CD4-positive, alpha-beta T cell (primary cell): ENCODE results near the gene GABRR2. TPM values are rescaled to one million over a fixed set of nuclear protein-coding genes. Genes with fewer than 3 reads are reported as not detected.

Experiments
- ATAC-seq: fragments of 200-7000 bp; cut with Tn5 transposase; one replicate; pipeline ENCODE4 v1.10.0; 2022; ENCODE audit warnings: mild to moderate bottlenecking; ENCODE audit not compliant: poor library complexity
- CTCF ChIA-PET: fragments of 350-600 bp; sonication (Branson Sonifier 250); formaldehyde crosslinking; loops from one replicate; lab custom pipeline; 2021; ENCODE audit warnings: antibody characterized with exemption, inconsistent platforms; lab: Charles Lee
- POLR2A ChIA-PET: fragments of 350-600 bp; sonication (Branson Sonifier 250); formaldehyde crosslinking; loops from one replicate; lab custom pipeline; 2021; ENCODE audit warnings: antibody characterized with exemption, inconsistent platforms; lab: Charles Lee
- DNase-seq, 14 experiments: peaks; one replicate each; pipeline ENCODE4 v3.0.0-alpha.2; 2013 to 2020; ENCODE audit warnings: mixed read lengths in 2 of 14
- H3K27ac ChIP-seq, 2 donors: one replicate each; pipeline versions ENCODE4 v1.5.1 to v1.7.0; 2013; ENCODE audit warnings: low read length in 2 of 2, low read depth in 1 of 2, mild to moderate bottlenecking in 1 of 2
- H3K27me3 ChIP-seq, 2 experiments: 1 replicate in 1 of 2; 2 replicates in 1 of 2; pipeline versions ENCODE4 v1.6.1 to v1.7.0; 2013; ENCODE audit warnings: low read length in 2 of 2, control low read depth in 1 of 2, mild to moderate bottlenecking in 1 of 2, moderate library complexity in 1 of 2; ENCODE audit not compliant: insufficient read depth in 2 of 2, control insufficient read depth in 1 of 2
- H3K36me3 ChIP-seq: one replicate; pipeline ENCODE4 v1.6.1; 2013; ENCODE audit warnings: low read length, control low read depth; ENCODE audit not compliant: insufficient read depth
- H3K4me1 ChIP-seq: one replicate; pipeline ENCODE4 v1.6.1; 2013; ENCODE audit warnings: low read length, control low read depth; ENCODE audit not compliant: insufficient read depth
- H3K4me3 ChIP-seq: one replicate; pipeline ENCODE4 v1.5.1; 2013; ENCODE audit warnings: mild to moderate bottlenecking, low read length, moderate library complexity
- H3K9me3 ChIP-seq, 2 experiments: 1 replicate in 1 of 2; 2 replicates in 1 of 2; pipeline versions ENCODE4 v1.6.1 to v1.7.0; 2013; ENCODE audit warnings: low read length in 2 of 2, mild to moderate bottlenecking in 2 of 2, control low read depth in 1 of 2, moderate library complexity in 1 of 2; ENCODE audit not compliant: control insufficient read depth in 1 of 2, insufficient read depth in 1 of 2
- H3K27ac Mint-ChIP-seq: one replicate; pipeline ENCODE4 v1.8.0; 2020; ENCODE audit warnings: mixed read lengths
- H3K27me3 Mint-ChIP-seq: one replicate; pipeline ENCODE4 v1.8.0; 2021; ENCODE audit warnings: mixed read lengths
- H3K36me3 Mint-ChIP-seq: one replicate; pipeline ENCODE4 v1.8.0; 2021; ENCODE audit warnings: low read depth, mixed read lengths
- H3K4me1 Mint-ChIP-seq: one replicate; pipeline ENCODE4 v1.8.0; 2021; ENCODE audit warnings: low read depth, mixed read lengths
- H3K4me3 Mint-ChIP-seq: one replicate; pipeline ENCODE4 v1.8.0; 2020; ENCODE audit warnings: mild to moderate bottlenecking, mixed read lengths
- H3K9me3 Mint-ChIP-seq: one replicate; pipeline ENCODE4 v1.8.0; 2020; ENCODE audit warnings: mixed read lengths
- intact Hi-C, 2 experiments: fragments of 100-400 bp; cut with DNase I in 1 of 2; cut with micrococcal nuclease in 1 of 2; formaldehyde crosslinking; loops; one replicate each; pipeline versions ENCODE4 v1.15.1 to v1.9.0; 2023 to 2025; cut with DNase I, micrococcal nuclease
- total RNA-seq, 174 experiments: library from RNA in 2 of 174; stranded (reverse) in 2 of 174; gene quantifications; one replicate each; pipeline ENCODE4 v1.2.3 and lab custom pipeline; 2021 to 2026
- TF ChIP-seq, protein P1 (sequence below): fragments of 200-600 bp; IDR thresholded peaks from one replicate; pipeline ENCODE4 v1.8.0; 2022; ENCODE audit warnings: antibody characterized with exemption, mild to moderate bottlenecking

Gene GABRR2
- total RNA-seq, 2 experiments from 2014 or later: 0.47 to 0.49 TPM

GRCh38 chr6:89311853-89312531 is 3.1 kb downstream of the GABRR2 start:
- H3K36me3 ChIP-seq: peaks cover 4% of the 10 kb centered on the region
- H3K27me3 ChIP-seq: no peaks in the 10 kb centered on the region
- ChIA-PET CTCF (no interaction called here), POLR2A (no interaction called here)
- intact Hi-C loops: no loop called here
- Mint-ChIP-seq H3K4me1 (no peaks in the 10 kb centered on the region), H3K9me3 (no peaks in the 10 kb centered on the region), H3K27me3 (no peaks in the 10 kb centered on the region), H3K4me3 (no peak overlapping the region), H3K36me3 (peaks cover 8% of the 10 kb centered on the region), H3K27ac (no peak overlapping the region)
- H3K9me3 ChIP-seq: no peaks in the 10 kb centered on the region
- TF ChIP-seq, protein P1, sequence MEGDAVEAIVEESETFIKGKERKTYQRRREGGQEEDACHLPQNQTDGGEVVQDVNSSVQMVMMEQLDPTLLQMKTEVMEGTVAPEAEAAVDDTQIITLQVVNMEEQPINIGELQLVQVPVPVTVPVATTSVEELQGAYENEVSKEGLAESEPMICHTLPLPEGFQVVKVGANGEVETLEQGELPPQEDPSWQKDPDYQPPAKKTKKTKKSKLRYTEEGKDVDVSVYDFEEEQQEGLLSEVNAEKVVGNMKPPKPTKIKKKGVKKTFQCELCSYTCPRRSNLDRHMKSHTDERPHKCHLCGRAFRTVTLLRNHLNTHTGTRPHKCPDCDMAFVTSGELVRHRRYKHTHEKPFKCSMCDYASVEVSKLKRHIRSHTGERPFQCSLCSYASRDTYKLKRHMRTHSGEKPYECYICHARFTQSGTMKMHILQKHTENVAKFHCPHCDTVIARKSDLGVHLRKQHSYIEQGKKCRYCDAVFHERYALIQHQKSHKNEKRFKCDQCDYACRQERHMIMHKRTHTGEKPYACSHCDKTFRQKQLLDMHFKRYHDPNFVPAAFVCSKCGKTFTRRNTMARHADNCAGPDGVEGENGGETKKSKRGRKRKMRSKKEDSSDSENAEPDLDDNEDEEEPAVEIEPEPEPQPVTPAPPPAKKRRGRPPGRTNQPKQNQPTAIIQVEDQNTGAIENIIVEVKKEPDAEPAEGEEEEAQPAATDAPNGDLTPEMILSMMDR: no peak
- DNase-seq: no peak
- no peak overlapping the region for H3K27ac ChIP-seq
- no peak for ATAC-seq
- H3K4me1 ChIP-seq: peaks cover 2% of the 10 kb centered on the region
- no peak overlapping the region for H3K4me3 ChIP-seq

GRCh38 chr6:89311530-89311852 is 3.6 kb downstream of the GABRR2 start:
- peaks cover 2% of the 10 kb centered on the region for H3K4me1 ChIP-seq
- ChIA-PET CTCF (no interaction called here), POLR2A (no interaction called here)
- peaks cover 8% of the 10 kb centered on the region for H3K36me3 Mint-ChIP-seq
- no peaks in the 10 kb centered on the region for H3K27me3 ChIP-seq
- H3K4me1 Mint-ChIP-seq: no peaks in the 10 kb centered on the region
- TF ChIP-seq, protein P1: no peak
- H3K27me3 Mint-ChIP-seq: no peaks in the 10 kb centered on the region
- H3K36me3 ChIP-seq: peaks cover 4% of the 10 kb centered on the region
- H3K27ac Mint-ChIP-seq: no peak overlapping the region
- no peaks in the 10 kb centered on the region for H3K9me3 Mint-ChIP-seq
- no peaks in the 10 kb centered on the region for H3K9me3 ChIP-seq
- H3K27ac ChIP-seq: no peak overlapping the region
- H3K4me3 Mint-ChIP-seq: no peak overlapping the region
- DNase-seq (no peak), ATAC-seq (no peak)
- intact Hi-C loops: no loop called here
- H3K4me3 ChIP-seq: no peak overlapping the region

GRCh38 chr6:89310929-89311328 is 4.2 kb downstream of the GABRR2 start:
- no peaks in the 10 kb centered on the region for H3K9me3 Mint-ChIP-seq
- peaks cover 4% of the 10 kb centered on the region for H3K36me3 ChIP-seq
- H3K36me3 Mint-ChIP-seq: peaks cover 8% of the 10 kb centered on the region
- H3K4me1 Mint-ChIP-seq: no peaks in the 10 kb centered on the region
- CTCF ChIA-PET: no interaction called here
- peaks cover 2% of the 10 kb centered on the region for H3K4me1 ChIP-seq
- H3K27ac ChIP-seq: no peak overlapping the region
- H3K27me3 ChIP-seq: no peaks in the 10 kb centered on the region
- TF ChIP-seq, protein P1: no peak
- no peak overlapping the region for H3K4me3 Mint-ChIP-seq
- H3K27ac Mint-ChIP-seq: no peak overlapping the region
- no peaks in the 10 kb centered on the region for H3K9me3 ChIP-seq
- POLR2A ChIA-PET: no interaction called here
- no peak for DNase-seq
- no peaks in the 10 kb centered on the region for H3K27me3 Mint-ChIP-seq
- intact Hi-C loops: no loop called here
- no peak overlapping the region for H3K4me3 ChIP-seq
- ATAC-seq: no peak
